GM21423 (cell line): Measurements from ENCODE around the gene RNF148.

Source experiments
- ATAC-seq: cut with Tn5 transposase; IDR thresholded peaks from one replicate; pipeline ENCODE4 v1.9.1; 2021; ENCODE audit warnings: mild to moderate bottlenecking, moderate library complexity; ENCODE audit not compliant: unreplicated experiment

The RNF148 gene

GRCh38 chr7:122702872-122703510 is at the start of gene RNF148:
TSS of gene RNF148 (minus strand) at chr7:122702922. CDS start at chr7:122702750, 172 bp downstream.
- ATAC-seq, result no peak

GRCh38 chr7:122750389-122750788 is 47.7 kb upstream of the RNF148 start:
- ATAC-seq, result no peak

- no peak for ATAC-seq
These were observed 45.5 kb upstream of the RNF148 start for GRCh38 chr7:122748195-122748594.

GRCh38 chr7:122746948-122747347 is 44.2 kb upstream of the RNF148 start:
- no peak for ATAC-seq

- ATAC-seq, result no peak
These were observed 40.5 kb upstream of the RNF148 start for GRCh38 chr7:122743211-122743610.

- no peak for ATAC-seq
These were observed 36.2 kb upstream of the RNF148 start for GRCh38 chr7:122738947-122739346.

- no peak for ATAC-seq
These were observed 33.5 kb upstream of the RNF148 start for GRCh38 chr7:122736183-122736582.

GRCh38 chr7:122727759-122728158 is 25.0 kb upstream of the RNF148 start:
- ATAC-seq, result no peak

GRCh38 chr7:122727354-122727753 is 24.6 kb upstream of the RNF148 start:
- no peak for ATAC-seq

- ATAC-seq, result no peak
These were observed 24.2 kb upstream of the RNF148 start for GRCh38 chr7:122726881-122727280.

GRCh38 chr7:122724366-122724765 is 21.6 kb upstream of the RNF148 start:
- no peak for ATAC-seq

- no peak for ATAC-seq
These were observed 16.4 kb upstream of the RNF148 start for GRCh38 chr7:122719010-122719578.

- ATAC-seq, result no peak
These were observed 14.8 kb upstream of the RNF148 start for GRCh38 chr7:122717356-122718089.

GRCh38 chr7:122715183-122715582 is 12.5 kb upstream of the RNF148 start:
- ATAC-seq, result no peak

GRCh38 chr7:122710916-122711315 is 8.2 kb upstream of the RNF148 start:
- ATAC-seq, result no peak

- ATAC-seq, result no peak
These were observed 7.4 kb upstream of the RNF148 start for GRCh38 chr7:122709930-122710646.

GRCh38 chr7:122706836-122707235 is 4.1 kb upstream of the RNF148 start:
- no peak for ATAC-seq

GRCh38 chr7:122699017-122699416 is 3.7 kb downstream of the RNF148 start, which contains the start of gene RNF133:
TSS of gene RNF133 (minus strand) at chr7:122699117. CDS start at chr7:122698918, 199 bp downstream.
- no peak for ATAC-seq

- ATAC-seq, result no peak
These were observed 6.9 kb downstream of the RNF148 start for GRCh38 chr7:122695816-122696215.

- ATAC-seq, result no peak
These were observed 8.0 kb downstream of the RNF148 start for GRCh38 chr7:122694697-122695096.

- ATAC-seq, result no peak
These were observed 9.9 kb downstream of the RNF148 start for GRCh38 chr7:122692769-122693309.
